Anterior cingulate cortex (tissue), 58 donors: ENCODE results near the gene P2RY6.

Experiments
- DNase-seq, 58 donors: peaks; one replicate each; lab custom pipeline; 2025; lab: John Stamatoyannopoulos, UW

Gene P2RY6

GRCh38 chr11:73310661-73311393 lies 38.7 kb downstream of the P2RY6 start:
- DNase-seq, result no peak

- DNase-seq, result no peak
Measured at GRCh38 chr11:73311394-73311869, 39.3 kb downstream of the P2RY6 start.

GRCh38 chr11:73312036-73312435 lies 39.9 kb downstream of the P2RY6 start:
- DNase-seq, result no peak

GRCh38 chr11:73312851-73313327 lies 40.8 kb downstream of the P2RY6 start:
- peak in 3 of 58 donors; percentile 19 to 67 (median 43) for DNase-seq

GRCh38 chr11:73313652-73314051 lies 41.5 kb downstream of the P2RY6 start:
- no peak for DNase-seq

- DNase-seq, result peak in 42 of 58 donors; percentile 21 to 85 (median 61)
Measured at GRCh38 chr11:73314117-73314961, 42.2 kb downstream of the P2RY6 start.

- DNase-seq, result peak in 7 of 58 donors; percentile 26 to 39 (median 31)
Measured at GRCh38 chr11:73315293-73316020, 43.3 kb downstream of the P2RY6 start.

GRCh38 chr11:73316422-73316821 lies 44.3 kb downstream of the P2RY6 start:
- no peak for DNase-seq

- peak in 53 of 58 donors; percentile 29 to 88 (median 72) for DNase-seq
Measured at GRCh38 chr11:73317373-73317772, 45.2 kb downstream of the P2RY6 start.

- DNase-seq, result peak in 3 of 58 donors; percentile 39 to 64 (median 57)
Measured at GRCh38 chr11:73317803-73318202, 45.7 kb downstream of the P2RY6 start.

GRCh38 chr11:73318501-73319011 lies 46.4 kb downstream of the P2RY6 start:
- DNase-seq, result no peak

- DNase-seq, result no peak
Measured at GRCh38 chr11:73320763-73321603, 48.8 kb downstream of the P2RY6 start.

GRCh38 chr11:73321604-73322381 lies 49.7 kb downstream of the P2RY6 start:
- DNase-seq, result peak in 2 of 58 donors; percentile 27 to 39

GRCh38 chr11:73322382-73323306 lies 50.5 kb downstream of the P2RY6 start:
- DNase-seq, result no peak

GRCh38 chr11:73323464-73323863 lies 51.3 kb downstream of the P2RY6 start:
- DNase-seq, result peak in 22 of 58 donors; percentile 15 to 63 (median 42)

GRCh38 chr11:73324116-73324515 lies 52.0 kb downstream of the P2RY6 start:
- DNase-seq, result no peak

- no peak for DNase-seq
Measured at GRCh38 chr11:73324665-73325035, 52.5 kb downstream of the P2RY6 start.
